ENCODE results near the gene TESPA1.
"Not testable (repeated sequence)": the region's sequence is repeated elsewhere in the genome, so short reads cannot be mapped to it uniquely, and the experiment has no call there.

TESPA1 gene

DNA sequence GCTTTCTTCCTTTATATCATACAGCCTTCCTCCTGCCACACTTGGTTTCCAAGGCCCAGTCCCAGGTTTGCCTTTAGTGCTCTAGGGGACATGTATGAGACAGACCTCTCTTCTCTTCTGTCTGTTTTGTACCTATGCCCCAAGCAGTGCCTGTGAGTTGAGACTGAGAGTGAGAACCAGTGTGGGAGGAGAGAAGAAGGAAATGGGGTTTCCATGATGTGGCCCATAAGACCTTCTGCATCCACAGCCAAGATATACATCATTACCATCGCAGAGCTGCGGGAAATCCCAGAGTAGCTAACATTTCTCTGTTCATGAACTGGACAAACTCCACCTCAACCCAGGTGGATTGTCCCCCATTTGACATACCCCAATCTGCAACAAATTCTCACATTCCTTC is 2.8 kb downstream of the TESPA1 start:
- DNase-seq, result peak; percentile 55

DNA sequence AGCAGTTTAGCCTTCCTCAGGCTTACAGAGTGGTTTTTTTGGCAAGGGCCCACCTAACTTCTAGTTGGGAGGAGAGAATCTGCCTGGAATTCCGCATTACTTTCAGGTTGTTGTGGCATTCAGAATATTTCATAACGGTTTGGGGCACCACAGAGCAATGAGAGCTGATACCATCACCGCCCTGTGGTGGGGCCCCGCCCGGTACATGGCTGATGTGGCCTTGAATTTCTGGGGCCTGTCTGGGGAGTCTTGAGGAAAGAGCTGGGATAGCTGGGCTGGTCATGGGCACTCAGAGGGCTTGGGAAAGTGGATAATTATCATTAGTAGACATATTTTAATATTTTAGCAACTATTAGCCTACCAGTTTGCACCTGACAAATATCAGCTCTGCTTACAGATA is 4.2 kb downstream of the TESPA1 start:
- DNase-seq, result peak; percentile 35

DNA sequence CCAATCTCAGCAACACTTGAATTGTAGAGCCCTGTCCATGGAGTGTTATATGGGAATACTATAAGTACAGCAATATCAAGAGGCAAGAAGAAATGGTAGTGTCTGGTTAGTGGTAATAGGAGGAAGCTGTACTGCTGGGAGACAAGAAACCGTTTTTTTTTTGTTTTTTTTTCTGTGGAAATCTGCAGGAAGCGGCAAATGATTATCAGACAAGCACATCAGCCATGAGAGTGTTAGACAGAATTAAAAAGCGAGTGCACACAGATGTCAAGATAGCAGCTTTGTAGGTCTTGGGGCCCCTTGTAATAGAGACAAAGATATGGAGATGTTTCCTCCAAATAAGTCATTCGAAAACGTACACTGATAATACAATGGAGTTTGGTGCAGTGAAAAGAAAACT is 6.7 kb downstream of the TESPA1 start:
- DNase-seq, result no peak

DNA sequence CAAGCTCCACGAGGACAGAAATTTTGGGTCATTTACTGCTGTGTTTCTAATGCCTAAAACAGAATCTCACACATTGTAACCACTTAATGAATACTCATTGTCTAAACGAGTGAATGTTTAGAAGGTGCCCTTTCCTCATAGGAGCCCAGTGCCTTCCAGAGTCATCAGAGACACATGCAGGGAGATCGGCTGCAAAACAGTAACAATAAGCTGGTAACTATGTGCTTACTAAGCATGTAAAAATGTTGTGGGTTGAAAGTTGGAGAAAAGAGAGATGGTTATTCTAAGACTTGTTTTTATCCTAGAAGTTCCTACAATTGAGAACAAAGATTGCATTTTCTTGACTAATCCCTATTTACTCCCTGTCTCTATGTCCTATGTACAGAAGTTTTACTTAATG is 7.4 kb downstream of the TESPA1 start:
- DNase-seq, result no peak

DNA sequence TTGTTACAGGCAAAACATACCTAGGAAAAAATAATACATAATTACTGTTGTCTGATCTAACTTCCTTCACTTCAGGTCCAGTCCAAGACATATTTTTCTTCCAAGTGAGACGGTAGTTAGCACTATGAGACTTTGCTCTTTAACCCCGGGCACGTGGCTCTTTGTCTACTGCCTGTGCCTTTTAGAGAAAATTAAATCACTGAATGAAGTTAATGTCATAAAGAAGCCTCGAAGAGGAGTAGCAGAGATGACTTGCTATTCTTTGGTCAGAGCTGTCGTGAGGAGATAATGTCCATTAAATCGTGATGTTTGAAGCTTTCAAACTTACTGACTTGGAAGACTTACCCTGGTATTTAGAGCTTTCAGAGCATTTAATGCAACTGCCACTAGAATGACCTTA is 8.7 kb downstream of the TESPA1 start:
- no peak for DNase-seq

DNA sequence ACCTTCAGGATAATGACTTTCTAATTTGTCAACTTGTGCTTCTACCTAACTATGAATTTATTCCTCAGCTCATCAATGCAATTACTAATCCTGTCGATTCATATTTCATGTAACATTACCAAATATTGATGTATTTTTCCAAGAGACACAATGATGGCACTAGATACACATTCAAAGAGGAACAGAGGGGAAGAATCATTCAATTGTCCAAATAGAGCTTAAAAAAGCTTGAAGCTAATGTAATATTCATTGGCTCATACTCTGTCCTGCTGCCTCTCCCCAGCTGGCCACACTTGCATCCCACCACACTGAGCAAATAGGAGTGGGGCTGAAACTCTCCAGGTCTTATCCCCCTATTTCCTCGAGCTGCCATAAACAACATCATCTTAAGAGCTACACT is 9.3 kb downstream of the TESPA1 start:
- DNase-seq, result no peak

DNA sequence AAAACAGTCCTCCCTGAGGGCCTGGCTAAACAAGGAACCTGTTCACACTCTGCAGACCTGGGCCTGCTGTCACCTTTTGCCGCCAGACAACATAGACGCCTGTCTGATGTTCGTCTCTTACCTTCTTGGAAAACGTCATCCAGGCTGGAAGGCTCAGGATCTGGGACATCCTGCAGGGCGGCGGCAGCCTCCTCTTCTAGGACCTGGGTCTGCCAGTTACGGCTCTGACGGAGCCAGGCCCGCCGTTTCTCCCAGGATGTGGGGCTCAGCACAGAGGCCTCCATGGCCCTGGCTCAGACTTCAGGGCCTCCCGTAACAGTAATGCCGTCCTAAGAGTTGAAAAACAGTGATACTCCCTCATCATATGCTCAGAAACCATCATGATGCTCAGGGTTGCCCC is 10.3 kb downstream of the TESPA1 start:
- DNase-seq, result no peak

DNA sequence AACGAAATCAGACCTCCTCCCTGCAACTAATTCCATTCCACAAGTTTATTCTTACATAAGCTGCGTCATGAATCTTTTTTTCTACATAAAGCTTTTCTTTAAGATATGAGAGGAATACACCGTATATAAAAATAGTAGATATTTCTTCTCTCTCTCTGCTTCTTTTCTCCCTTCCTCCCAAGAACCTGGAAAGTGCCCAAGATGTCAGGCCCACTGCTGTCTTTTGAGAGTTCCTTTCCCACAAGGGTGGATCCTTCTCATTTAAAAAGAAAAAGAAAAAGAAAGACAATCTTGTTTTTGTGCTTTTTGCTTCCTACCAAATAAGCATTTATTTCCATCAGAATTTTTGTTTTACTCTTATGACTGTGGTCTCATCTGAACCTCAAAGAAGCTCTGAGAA is 11.0 kb downstream of the TESPA1 start:
- DNase-seq, result no peak

DNA sequence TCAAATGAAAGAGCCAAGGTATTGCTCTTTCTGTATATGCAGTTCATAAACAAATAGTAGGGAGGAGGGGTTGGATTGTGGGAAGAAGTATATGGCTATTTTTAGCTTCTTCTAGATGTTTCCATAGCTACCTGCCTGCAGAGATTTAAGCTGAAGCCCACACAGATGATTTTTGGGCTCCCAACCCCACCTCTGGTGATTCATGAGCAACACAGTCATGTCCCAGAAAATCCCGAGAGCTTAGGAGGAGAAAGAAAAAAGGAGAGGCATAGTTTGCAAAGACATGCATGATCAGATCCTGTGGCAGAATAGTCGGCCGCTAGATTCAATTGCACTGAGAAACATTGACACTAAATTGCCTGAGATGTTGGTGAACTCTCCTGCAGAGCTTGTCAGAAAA is 13.8 kb downstream of the TESPA1 start:
- no peak for DNase-seq

DNA sequence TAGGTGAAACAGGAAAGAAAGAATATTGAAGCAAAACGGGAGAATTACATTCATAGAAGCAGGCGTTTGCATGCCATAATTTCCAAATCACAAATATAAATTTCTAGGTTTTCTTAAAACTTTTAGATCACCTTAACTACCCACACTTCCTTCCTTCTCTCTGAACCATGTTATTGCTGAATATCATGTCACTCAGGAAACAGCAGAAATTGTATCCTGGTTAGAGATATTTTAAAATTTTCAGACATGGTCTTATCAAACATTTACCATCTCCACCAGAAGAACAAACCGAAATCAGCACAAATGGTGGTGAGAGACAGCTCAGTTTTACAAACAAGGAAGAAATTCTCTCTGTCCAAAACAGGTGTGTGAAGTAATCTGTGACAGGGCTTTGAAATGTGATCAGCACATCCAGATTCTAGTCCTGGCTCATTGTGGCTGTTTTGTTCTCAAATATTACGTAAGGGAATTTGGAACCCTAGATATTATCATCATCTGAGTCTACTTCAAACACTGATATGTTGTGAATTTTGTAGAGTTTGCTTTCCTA is 16.3 kb downstream of the TESPA1 start:
- no peak for DNase-seq

DNA sequence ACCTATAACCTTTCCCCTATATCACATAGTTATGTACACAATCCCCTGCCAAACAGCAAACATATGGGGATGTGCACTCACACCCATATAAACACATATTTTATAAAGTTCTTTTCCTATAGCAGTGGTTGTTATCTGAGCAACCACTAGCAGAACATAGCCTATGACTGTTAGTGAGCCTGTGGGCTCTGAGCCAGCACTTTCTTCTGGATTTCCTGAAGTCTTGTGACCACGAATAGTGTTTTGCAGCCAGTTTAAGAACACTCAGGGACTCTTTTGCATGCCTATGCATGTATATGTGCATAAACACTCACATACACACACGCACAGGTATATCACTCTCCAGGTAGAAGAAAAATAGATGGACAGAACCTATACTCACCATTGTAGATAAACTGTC is 17.1 kb downstream of the TESPA1 start:
- DNase-seq, result no peak

DNA sequence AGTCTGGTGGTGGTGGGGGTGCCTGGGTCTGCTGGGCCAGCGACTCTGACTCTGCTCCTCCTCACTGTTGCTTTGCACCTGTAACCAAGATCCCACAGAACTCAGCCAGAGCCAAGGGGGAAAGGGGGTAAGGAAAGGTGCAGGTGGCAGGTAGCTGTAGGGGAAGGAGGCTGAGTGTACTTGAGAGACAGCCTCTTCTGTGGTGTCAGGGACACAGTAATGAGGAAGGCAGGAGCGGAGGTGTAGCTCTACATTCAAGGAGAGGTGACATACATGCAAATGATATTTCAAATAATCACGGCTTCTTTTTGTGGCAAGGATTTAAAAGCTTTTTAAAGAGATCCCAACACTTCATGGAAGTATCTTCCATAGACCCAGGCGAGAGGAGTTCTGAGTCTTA is 23.4 kb downstream of the TESPA1 start:
- no peak for DNase-seq

DNA sequence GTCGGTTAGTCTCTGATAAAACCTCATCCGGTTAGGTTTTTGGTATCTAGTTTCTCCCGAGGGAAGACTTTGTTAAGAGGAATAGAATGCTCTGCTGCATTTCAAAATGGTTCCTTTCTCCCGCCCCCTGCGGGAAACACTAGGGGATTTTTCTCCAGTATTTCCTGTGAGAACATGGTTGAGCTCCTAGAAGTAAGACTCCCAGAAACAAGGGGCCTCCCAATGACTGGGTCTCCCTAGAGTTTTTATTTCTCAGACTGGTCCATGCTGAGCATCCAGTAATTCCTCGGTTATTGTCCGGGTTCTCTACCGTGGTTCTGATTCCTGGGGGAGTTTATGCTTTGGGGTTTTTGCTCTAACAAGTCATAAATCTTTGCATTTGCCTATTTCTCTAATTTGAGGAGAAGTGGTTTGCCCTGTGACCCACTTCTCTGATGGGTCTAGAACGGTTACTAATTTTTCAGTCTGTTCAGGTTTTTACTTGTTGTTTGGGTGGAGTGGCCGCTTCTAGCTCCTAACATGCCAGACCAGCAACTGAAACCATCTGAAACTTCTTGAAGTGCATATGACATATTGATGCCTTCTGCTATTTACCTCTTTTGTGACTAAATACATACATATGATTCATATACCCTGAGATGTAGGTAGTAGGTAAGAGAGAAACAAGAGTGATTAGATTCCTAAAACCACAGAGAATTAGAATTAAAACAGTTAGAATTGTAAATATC is 25.1 kb downstream of the TESPA1 start:
- no peak for DNase-seq

DNA sequence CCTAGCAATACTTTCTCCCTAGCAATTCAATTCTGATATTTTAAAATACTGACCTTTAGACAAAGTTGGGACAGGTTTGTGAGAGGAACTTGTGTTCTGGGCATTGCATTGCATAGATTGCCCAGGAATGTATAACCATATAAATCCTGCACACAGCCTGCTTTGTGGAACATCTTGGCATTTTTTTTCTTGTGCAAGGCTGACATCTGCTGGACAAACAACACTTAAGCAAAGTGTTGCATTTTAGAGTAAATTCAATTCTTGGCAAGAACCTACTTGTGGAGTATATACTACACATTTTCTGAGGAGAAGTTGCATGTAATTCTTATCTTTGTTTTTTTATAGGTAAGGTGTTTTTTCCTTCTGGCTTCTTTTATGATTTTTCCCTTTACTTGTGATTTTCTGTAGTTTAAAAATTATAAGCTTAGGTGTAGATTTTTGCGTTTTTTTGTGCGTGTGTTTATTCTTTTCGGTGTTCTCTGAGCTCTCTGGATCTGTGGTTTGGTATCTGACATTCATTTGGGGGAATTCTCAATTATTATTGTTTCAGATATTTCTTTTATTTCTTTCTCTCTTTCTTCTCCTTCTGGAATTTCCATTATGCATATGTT is 26.4 kb downstream of the TESPA1 start:
- peak; percentile 29 for DNase-seq

DNA sequence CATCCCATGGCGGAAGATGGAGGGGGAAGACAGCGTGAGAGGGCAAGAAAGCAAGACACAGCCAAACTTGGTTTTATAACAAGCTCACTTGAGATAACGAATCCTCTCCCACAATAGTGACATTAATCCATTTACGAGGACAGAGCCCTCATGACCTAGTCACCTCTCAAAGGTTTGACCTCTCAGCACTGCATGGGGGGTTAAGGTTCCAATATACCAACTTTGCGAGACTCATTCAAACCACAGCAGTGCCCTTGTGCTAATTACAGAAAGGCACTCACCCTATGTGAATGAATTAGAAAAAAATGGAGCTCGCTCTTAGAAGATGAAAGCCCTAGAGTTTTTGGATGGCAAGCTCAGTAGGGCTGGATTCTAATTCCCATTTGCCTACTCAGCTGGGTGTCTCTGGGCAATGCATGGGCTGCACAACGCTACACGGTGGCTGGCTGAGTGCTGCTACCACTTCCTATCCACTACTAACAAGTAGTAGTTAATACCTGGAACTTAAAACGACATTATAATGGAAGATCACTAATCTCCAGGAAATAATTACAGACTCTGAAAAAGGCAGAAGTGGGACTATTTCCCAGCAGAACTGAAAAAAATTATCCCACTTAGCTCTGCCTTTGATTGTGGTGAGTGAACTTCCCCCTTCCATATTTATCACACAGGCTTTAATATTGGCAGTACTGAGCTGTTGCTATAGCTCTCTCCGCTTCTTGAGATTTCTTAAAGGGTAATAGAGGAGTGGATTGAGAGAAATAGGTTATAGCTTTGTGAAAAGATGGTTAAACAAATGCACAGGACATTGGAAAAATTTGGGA is 27.5 kb downstream of the TESPA1 start:
- no peak for DNase-seq

DNA sequence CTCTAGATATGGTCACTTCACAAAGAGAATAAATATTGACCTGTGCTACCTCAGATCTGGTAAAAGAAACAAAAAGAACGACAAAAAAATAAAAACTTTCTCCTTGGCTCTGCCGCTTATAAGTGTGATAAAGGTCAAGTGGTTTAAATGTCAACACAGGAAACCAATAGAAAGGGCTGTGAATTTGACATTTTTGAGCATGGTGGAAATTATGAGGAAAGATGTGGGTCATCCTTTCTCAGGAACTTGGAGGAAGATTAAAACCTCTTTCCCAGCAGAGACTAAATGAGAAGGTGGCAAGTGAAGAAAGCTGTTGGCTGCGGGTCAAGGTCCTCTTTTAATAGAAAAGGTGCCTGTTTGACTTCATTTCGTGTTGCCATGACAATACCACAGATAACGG is 28.2 kb downstream of the TESPA1 start:
- no peak for DNase-seq

DNA sequence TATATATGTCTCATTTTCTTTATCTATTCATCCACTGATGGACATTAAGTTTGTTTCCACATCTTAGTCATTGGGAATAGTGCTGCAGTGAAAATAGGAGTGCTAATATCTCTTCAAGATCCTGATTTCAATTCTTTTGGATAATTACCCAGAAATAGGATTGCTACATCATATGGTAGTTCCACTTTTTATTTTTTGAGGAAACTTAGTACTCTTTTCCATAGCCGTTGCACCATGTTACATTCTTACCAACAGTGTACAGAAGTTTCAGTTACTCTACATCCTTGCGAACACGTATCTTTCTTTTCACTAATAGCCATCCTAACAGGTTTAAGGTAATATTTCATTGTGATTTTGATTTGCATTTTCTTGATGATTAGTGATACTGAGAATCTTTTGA is 29.8 kb downstream of the TESPA1 start:
- DNase-seq, result no peak

DNA sequence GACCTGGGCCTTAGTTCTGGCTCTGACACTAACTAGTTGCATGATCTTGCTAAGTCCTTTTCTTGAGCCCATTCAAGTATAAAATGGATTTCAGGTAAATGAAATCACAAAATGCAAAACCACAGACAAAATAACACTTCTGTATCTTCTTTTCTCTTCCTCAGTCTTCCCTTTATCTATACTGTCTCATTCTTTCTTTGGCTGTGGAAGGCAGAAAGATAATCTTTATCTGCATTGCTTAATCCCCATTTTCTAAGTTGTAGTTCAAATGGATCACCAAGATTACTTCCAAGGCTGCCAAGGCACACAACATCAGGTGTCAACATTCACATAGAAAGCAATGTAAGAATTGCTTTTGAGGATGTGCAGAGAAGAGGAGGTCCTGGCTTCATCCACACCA is 30.3 kb downstream of the TESPA1 start:
- DNase-seq, result no peak

DNA sequence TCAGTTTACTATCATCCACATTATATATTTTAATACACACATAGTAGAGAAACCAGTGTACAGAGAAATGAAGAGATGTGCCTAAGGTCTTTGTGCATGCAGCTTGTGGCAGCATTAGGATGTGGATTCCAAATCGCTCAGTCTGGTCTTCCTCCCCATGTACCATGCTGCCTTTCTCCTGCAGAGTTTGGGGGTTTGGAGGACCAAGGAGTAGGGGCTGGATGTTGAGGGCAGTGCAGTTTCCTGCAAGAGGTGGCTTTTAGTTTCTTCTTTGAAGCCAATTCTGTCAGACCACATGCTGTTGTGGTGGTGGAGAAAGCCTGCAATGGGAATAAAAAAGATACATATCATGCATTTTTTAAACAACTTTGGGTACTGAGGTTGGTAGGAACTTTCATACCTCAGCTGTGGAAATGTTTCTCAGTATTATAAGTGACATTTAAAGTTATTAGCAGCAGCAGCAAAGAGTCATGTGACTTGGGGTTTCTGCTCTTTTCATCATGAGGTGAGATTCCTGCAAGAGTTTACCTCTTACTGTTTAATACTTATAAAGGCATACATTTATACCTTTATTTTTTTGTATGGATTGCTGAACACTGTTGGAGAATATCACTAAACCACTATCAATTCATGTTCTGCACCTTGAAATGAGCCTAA is 34.4 kb downstream of the TESPA1 start:
- DNase-seq, result no peak

DNA sequence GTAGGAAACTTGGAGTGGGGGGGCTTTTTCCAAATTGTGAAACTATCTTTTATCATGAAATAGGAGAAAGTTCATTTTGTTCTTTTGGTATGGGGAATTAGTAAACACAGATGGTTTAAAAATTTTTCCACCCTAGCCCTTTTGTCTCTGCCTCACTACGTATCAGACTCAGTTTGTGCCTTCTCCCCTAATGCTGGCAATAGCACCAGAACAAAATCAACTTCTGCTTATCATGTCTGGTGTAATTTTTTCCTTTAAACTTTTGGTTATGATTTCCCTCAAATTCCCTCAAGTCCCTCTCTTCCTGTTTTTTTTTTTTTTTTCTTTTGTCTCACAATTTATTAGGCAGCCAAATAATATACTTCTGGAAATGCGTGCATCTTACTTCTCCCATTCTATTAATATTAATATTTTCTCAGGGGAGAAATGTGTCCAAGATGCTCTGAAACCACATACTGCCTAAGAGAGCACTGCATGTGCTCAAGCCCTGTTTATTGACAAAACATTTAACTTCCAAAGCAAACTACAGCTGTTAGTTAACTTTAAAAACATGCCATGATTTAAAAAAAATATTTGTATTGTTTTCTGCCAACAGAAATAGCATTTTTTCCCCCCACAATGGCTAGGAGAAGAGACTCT is 35.4 kb downstream of the TESPA1 start:
- no peak for DNase-seq

DNA sequence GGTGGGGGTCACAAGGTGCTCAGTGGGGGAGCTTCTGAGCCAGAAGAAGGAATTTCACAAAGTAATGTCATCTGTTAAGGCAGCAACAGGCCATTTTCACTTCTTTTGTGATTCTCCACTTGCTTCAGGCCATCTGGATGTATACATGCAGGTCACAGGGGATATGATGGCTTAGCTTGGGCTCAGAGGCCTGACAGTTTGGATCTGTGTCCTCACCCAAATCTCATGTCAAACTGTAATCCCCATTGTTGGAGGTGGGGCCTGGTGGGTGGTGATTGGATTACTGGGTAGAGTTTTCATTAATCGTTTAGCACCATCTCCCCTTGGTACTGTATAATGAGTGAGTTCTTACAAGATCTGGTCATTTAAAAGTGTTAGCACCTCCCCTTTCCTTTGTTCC is 36.4 kb downstream of the TESPA1 start:
- DNase-seq, result no peak

DNA sequence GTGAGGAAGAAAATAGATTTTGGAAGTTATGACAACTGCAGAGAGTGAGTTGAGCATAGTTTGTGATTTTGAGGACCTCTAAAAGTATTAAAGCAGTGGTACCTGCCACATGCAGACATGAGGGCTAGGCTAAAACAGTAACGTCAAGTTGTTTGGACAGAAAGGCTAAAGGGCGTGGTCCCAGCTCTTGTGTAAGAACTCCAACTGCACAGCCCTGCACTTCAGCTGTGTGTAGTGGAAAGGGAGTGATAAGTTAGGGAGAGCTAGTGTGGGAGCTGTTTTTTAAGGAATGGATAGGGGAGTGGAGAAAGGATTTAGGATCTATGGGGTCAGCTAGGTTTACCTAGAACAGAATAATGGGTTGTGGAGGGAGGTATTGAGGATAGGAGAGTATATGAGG is 39.5 kb downstream of the TESPA1 start:
- no peak for DNase-seq

DNA sequence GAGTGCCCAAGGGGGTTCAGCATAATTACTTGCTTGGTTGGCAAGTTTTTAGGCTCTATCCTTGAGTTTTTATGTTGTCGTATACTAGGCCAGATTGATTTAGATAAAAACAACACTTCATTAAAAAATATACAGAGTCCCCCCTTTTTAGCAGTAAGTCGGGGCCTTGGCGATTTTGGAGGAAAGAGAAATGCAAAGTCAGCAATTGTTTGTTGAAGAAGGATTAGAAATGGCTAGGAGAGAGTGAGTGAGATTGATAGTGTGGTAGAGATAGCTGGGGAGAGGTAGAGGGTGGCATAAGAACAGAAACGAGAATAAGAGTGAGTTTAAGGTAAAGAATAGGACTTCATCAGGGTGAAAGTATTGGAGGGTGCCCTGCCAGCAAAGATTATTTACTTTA is 41.3 kb downstream of the TESPA1 start:
- DNase-seq, result not testable (repeated sequence)
